Lower lobe of right lung (tissue), 2 donors: ENCODE measurements around the gene FAM120B. TPM values are rescaled to one million over a fixed set of nuclear protein-coding genes. Genes with fewer than 3 reads are reported as not detected.

Experiments
- ATAC-seq, 2 donors: fragments of 200-7000 bp; cut with Tn5 transposase; one replicate each; pipeline ENCODE4 v1.9.1; 2020 to 2022; ENCODE audit warnings: mild to moderate bottlenecking in 2 of 2, moderate library complexity in 2 of 2
- DNase-seq: peaks from one replicate; pipeline ENCODE4 v3.0.0-alpha.2; 2020
- H3K27ac ChIP-seq: fragments of 200-600 bp; one replicate; pipeline ENCODE4 v1.8.0; 2022
- H3K27me3 ChIP-seq: fragments of 200-600 bp; one replicate; pipeline ENCODE4 v1.8.0; 2022; ENCODE audit warnings: low read depth
- H3K36me3 ChIP-seq: fragments of 200-600 bp; one replicate; pipeline ENCODE4 v1.8.0; 2022; ENCODE audit warnings: mild to moderate bottlenecking
- H3K4me1 ChIP-seq: fragments of 200-600 bp; one replicate; pipeline ENCODE4 v1.8.0; 2022
- H3K4me3 ChIP-seq: fragments of 200-600 bp; one replicate; pipeline ENCODE4 v1.8.0; 2022; ENCODE audit warnings: mild to moderate bottlenecking
- H3K9me3 ChIP-seq: fragments of 200-600 bp; one replicate; pipeline ENCODE4 v1.8.0; 2022
- CTCF ChIP-seq: fragments of 200-600 bp; IDR thresholded peaks from one replicate; pipeline ENCODE4 v1.8.0; 2022; ENCODE audit warnings: antibody characterized with exemption, mild to moderate bottlenecking
- intact Hi-C: fragments of 100-400 bp; cut with DNase I; formaldehyde crosslinking; loops from one replicate; pipeline ENCODE4 v1.11.0; 2022
- total RNA-seq: library from RNA; stranded (reverse); fragmentation: NEBNext Ultra II Directional; extraction: Animal tissue kit (Norgen Biotek cat#: 25700); gene quantifications from one replicate; pipeline ENCODE4 v1.2.1, GENCODE V29; 2021
- donor health status: DM: no; HTN: yes; CAD: no; lungs with severe emphysema.

FAM120B gene
- total RNA-seq, 1 donor from 2014 or later: 29.0 TPM

- DNase-seq: no peak
- no peak for ATAC-seq
- no peaks in the 10 kb centered on the region for H3K9me3 ChIP-seq
- peaks cover 10% of the 10 kb centered on the region for H3K4me1 ChIP-seq
- intact Hi-C loops: no loop called here
- H3K27me3 ChIP-seq: no peaks in the 10 kb centered on the region
- H3K4me3 ChIP-seq: no peak overlapping the region
- no peak for TF ChIP-seq CTCF
- peaks cover 5% of the 10 kb centered on the region for H3K36me3 ChIP-seq
- H3K27ac ChIP-seq: no peak overlapping the region
Measured at GRCh38 chr6:170381562-170381961, 75.0 kb downstream of the FAM120B start.

GRCh38 chr6:170383466-170384035 is 77.0 kb downstream of the FAM120B start:
- H3K4me1 ChIP-seq: peaks cover 5% of the 10 kb centered on the region
- H3K36me3 ChIP-seq: peaks cover 18% of the 10 kb centered on the region
- H3K27me3 ChIP-seq: no peaks in the 10 kb centered on the region
- no peak overlapping the region for H3K27ac ChIP-seq
- no peak overlapping the region for H3K4me3 ChIP-seq
- no peak for TF ChIP-seq CTCF
- intact Hi-C loops: no loop called here
- ATAC-seq: no peak
- DNase-seq: no peak
- H3K9me3 ChIP-seq: no peaks in the 10 kb centered on the region

- Histone ChIP-seq H3K4me1 (no peaks in the 10 kb centered on the region), H3K27me3 (no peaks in the 10 kb centered on the region), H3K9me3 (no peaks in the 10 kb centered on the region), H3K36me3 (peaks cover 33% of the 10 kb centered on the region), H3K4me3 (no peak overlapping the region), H3K27ac (no peak overlapping the region)
- ATAC-seq: no peak
- intact Hi-C loops: no loop called here
- no peak for DNase-seq
- TF ChIP-seq CTCF: no peak
Measured at GRCh38 chr6:170385506-170385905, 78.9 kb downstream of the FAM120B start.

GRCh38 chr6:170388113-170388512 is 81.6 kb downstream of the FAM120B start:
- no peak for TF ChIP-seq CTCF
- H3K36me3 ChIP-seq: peaks cover 58% of the 10 kb centered on the region

GRCh38 chr6:170393033-170393432 is 86.5 kb downstream of the FAM120B start:
- H3K4me1 ChIP-seq: no peaks in the 10 kb centered on the region
- no peaks in the 10 kb centered on the region for H3K27me3 ChIP-seq
- H3K36me3 ChIP-seq: peaks cover 95% of the 10 kb centered on the region
- ATAC-seq (no peak), DNase-seq (no peak)
- no peaks in the 10 kb centered on the region for H3K9me3 ChIP-seq
- no peak for TF ChIP-seq CTCF
- no peak overlapping the region for H3K4me3 ChIP-seq
- intact Hi-C loops: no loop called here
- no peak overlapping the region for H3K27ac ChIP-seq

More at GRCh38 chr6:170388113-170388512, 81.6 kb downstream of the FAM120B start:
- intact Hi-C loops: no loop called here
- ATAC-seq: no peak
- H3K27ac ChIP-seq: no peak overlapping the region
- no peak overlapping the region for H3K4me3 ChIP-seq
- no peaks in the 10 kb centered on the region for H3K27me3 ChIP-seq
- no peaks in the 10 kb centered on the region for H3K9me3 ChIP-seq
- DNase-seq: no peak
- no peaks in the 10 kb centered on the region for H3K4me1 ChIP-seq
